ENCODE measurements around the gene KAZN. TPM values are rescaled to one million over a fixed set of nuclear protein-coding genes. Genes with fewer than 3 reads are reported as not detected.

KAZN gene
- total and polyA plus RNA-seq, 2 donors (not counting 1 experiment from before 2014, with no cell fraction given): 3.4 to 5.0 TPM

- Histone ChIP-seq H3K9me3 (ENCODE audit: control insufficient read depth, insufficient read depth, low read depth, low read length) (no peaks in the 10 kb centered on the region), H3K9ac (ENCODE audit: insufficient read depth, low read length) (no peak overlapping the region), H3K36me3 (ENCODE audit: control insufficient read depth, insufficient read depth, low read length) (peaks cover 2% of the 10 kb centered on the region), H3K27me3 (ENCODE audit: control insufficient read depth, insufficient read depth, low read length) (no peaks in the 10 kb centered on the region), H3K79me2 (ENCODE audit: control insufficient read depth, insufficient read depth, low read length) (no peaks in the 10 kb centered on the region), H3K4me2 (ENCODE audit: extremely low read depth, insufficient read depth, low read length) (no peak overlapping the region), H4K20me1 (ENCODE audit: control insufficient read depth, extremely low read depth, insufficient read depth, low read length) (no peaks in the 10 kb centered on the region), H3K27ac (ENCODE audit: insufficient read depth, low read length) (no peak overlapping the region), H3K4me1 (ENCODE audit: control insufficient read depth, extremely low read depth, insufficient read depth, low read length) (no peaks in the 10 kb centered on the region), H3K4me3 (replicated peaks in 1 of 4; ENCODE audit: control extremely low read depth in 1 of 4, insufficient read depth in 1 of 4, low read depth in 3 of 4, low read length in 4 of 4) (no peak overlapping the region), H2AFZ (ENCODE audit: low read length) (no peak overlapping the region)
- TF ChIP-seq EZH2 (IDR thresholded peaks at IDR 0.05; ENCODE audit: low read length, missing control alignments) (no peak), CTCF (conservative IDR thresholded peaks at IDR 0.05 in 1 of 2, IDR thresholded peaks at IDR 0.05 in 1 of 2; ENCODE audit: low read depth in 1 of 2, low read length in 2 of 2) (no peak)
- DNase-seq (ENCODE audit: low read depth in 2 of 2): no peak
These were observed 444.4 kb downstream of the KAZN start for GRCh38 chr1:15042866-15043265.

DNA sequence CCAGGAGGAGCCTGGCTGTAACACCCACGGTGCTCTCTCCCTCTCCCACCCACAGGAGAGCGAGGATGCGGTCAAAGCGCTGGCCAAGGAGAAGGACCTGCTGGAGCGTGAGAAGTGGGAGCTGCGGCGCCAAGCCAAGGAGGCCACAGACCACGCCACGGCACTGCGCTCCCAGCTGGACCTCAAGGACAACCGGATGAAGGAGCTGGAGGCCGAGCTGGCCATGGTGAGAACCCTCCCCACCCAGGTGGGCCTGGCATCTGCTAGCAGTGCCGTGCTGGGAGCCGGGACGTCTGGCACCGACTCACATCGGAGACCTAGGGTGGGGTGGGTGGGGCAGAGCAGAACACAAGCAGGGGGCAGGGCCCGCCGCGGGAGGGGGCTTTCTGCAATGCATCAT lies 445.4 kb downstream of the KAZN start:
- Histone ChIP-seq H3K4me2 (ENCODE audit: extremely low read depth, insufficient read depth, low read length) (no peak overlapping the region), H3K9me3 (ENCODE audit: control insufficient read depth, insufficient read depth, low read depth, low read length) (no peaks in the 10 kb centered on the region)
- no peak for DNase-seq (ENCODE audit: low read depth in 2 of 2)

DNA sequence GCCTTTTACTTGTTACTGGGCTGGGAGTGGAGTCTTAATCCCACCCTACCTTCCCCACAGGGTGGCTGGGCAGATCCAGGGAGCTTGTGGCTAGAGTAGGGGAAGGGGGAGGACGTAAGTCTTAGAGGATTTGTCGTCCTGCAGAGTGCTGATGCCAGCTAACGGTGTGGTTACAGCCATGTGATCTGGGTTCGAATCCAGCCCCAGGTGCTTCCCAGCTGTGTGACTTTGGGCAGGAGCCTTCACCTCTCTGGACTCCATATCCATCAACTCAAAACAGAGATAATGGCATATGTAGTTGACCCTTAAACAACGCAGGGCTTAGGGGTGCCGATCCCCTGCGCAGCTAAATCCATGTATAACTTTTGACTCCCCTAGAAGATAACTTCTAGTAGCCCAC lies 446.6 kb downstream of the KAZN start:
- H3K27me3 ChIP-seq (ENCODE audit: control insufficient read depth, insufficient read depth, low read length): no peaks in the 10 kb centered on the region
- H3K79me2 ChIP-seq (ENCODE audit: control insufficient read depth, insufficient read depth, low read length): no peaks in the 10 kb centered on the region
- no peaks in the 10 kb centered on the region for H3K4me1 ChIP-seq (ENCODE audit: control insufficient read depth, extremely low read depth, insufficient read depth, low read length)
- no peak overlapping the region for H2AFZ ChIP-seq (ENCODE audit: low read length)
- no peak for DNase-seq (ENCODE audit: low read depth in 2 of 2)
- no peak overlapping the region for H3K9ac ChIP-seq (ENCODE audit: insufficient read depth, low read length)
- TF ChIP-seq EZH2 (IDR thresholded peaks at IDR 0.05; ENCODE audit: low read length, missing control alignments) (no peak), CTCF (conservative IDR thresholded peaks at IDR 0.05 in 1 of 2, IDR thresholded peaks at IDR 0.05 in 1 of 2; ENCODE audit: low read depth in 1 of 2, low read length in 2 of 2) (no peak)
- H3K36me3 ChIP-seq (ENCODE audit: control insufficient read depth, insufficient read depth, low read length): peaks cover 2% of the 10 kb centered on the region
- no peak overlapping the region for H3K27ac ChIP-seq (ENCODE audit: insufficient read depth, low read length)
- no peak overlapping the region for H3K4me3 ChIP-seq (replicated peaks in 1 of 4; ENCODE audit: control extremely low read depth in 1 of 4, insufficient read depth in 1 of 4, low read depth in 3 of 4, low read length in 4 of 4)
- H3K4me2 ChIP-seq (ENCODE audit: extremely low read depth, insufficient read depth, low read length): no peak overlapping the region
- H3K9me3 ChIP-seq (ENCODE audit: control insufficient read depth, insufficient read depth, low read depth, low read length): no peaks in the 10 kb centered on the region
- no peaks in the 10 kb centered on the region for H4K20me1 ChIP-seq (ENCODE audit: control insufficient read depth, extremely low read depth, insufficient read depth, low read length)

More for the DNA sequence above, 445.4 kb downstream of the KAZN start:
- Histone ChIP-seq H3K27ac (ENCODE audit: insufficient read depth, low read length) (no peak overlapping the region), H2AFZ (ENCODE audit: low read length) (no peak overlapping the region), H3K9ac (ENCODE audit: insufficient read depth, low read length) (no peak overlapping the region), H3K4me3 (replicated peaks in 1 of 4; ENCODE audit: control extremely low read depth in 1 of 4, insufficient read depth in 1 of 4, low read depth in 3 of 4, low read length in 4 of 4) (no peak overlapping the region), H3K27me3 (ENCODE audit: control insufficient read depth, insufficient read depth, low read length) (no peaks in the 10 kb centered on the region), H4K20me1 (ENCODE audit: control insufficient read depth, extremely low read depth, insufficient read depth, low read length) (no peaks in the 10 kb centered on the region), H3K4me1 (ENCODE audit: control insufficient read depth, extremely low read depth, insufficient read depth, low read length) (no peaks in the 10 kb centered on the region), H3K79me2 (ENCODE audit: control insufficient read depth, insufficient read depth, low read length) (no peaks in the 10 kb centered on the region), H3K36me3 (ENCODE audit: control insufficient read depth, insufficient read depth, low read length) (peaks cover 2% of the 10 kb centered on the region)
- no peak for TF ChIP-seq CTCF (conservative IDR thresholded peaks at IDR 0.05 in 1 of 2, IDR thresholded peaks at IDR 0.05 in 1 of 2; ENCODE audit: low read depth in 1 of 2, low read length in 2 of 2)
- no peak for TF ChIP-seq EZH2 (IDR thresholded peaks at IDR 0.05; ENCODE audit: low read length, missing control alignments)

Measured in fibroblast of lung (primary cell).